ENCODE measurements around the gene ZNF283.
"Not testable (repeated sequence)": the region's sequence is repeated elsewhere in the genome, so short reads cannot be mapped to it uniquely, and the experiment has no call there.

The ZNF283 gene

DNA sequence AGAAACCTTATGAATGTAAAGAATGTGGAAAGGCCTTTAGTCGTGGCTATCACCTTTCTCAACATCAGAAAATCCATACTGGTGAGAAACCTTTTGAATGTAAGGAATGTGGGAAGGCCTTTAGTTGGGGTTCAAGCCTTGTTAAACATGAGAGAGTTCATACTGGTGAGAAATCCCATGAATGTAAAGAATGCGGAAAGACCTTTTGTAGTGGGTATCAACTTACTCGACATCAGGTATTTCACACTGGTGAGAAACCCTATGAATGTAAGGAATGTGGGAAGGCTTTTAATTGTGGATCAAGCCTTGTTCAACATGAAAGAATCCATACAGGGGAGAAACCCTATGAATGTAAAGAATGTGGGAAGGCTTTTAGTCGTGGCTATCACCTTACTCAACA is 20.8 kb downstream of the ZNF283 start:
- TF ChIP-seq, protein P1, sequence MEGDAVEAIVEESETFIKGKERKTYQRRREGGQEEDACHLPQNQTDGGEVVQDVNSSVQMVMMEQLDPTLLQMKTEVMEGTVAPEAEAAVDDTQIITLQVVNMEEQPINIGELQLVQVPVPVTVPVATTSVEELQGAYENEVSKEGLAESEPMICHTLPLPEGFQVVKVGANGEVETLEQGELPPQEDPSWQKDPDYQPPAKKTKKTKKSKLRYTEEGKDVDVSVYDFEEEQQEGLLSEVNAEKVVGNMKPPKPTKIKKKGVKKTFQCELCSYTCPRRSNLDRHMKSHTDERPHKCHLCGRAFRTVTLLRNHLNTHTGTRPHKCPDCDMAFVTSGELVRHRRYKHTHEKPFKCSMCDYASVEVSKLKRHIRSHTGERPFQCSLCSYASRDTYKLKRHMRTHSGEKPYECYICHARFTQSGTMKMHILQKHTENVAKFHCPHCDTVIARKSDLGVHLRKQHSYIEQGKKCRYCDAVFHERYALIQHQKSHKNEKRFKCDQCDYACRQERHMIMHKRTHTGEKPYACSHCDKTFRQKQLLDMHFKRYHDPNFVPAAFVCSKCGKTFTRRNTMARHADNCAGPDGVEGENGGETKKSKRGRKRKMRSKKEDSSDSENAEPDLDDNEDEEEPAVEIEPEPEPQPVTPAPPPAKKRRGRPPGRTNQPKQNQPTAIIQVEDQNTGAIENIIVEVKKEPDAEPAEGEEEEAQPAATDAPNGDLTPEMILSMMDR (IDR thresholded peaks at IDR 0.05; ENCODE audit: control extremely low read depth, extremely low read depth, low read depth, missing control alignments): no peak
- POLR2A ChIA-PET: no interaction called here
- DNase-seq (ENCODE audit: extremely low spot score): no peak

DNA sequence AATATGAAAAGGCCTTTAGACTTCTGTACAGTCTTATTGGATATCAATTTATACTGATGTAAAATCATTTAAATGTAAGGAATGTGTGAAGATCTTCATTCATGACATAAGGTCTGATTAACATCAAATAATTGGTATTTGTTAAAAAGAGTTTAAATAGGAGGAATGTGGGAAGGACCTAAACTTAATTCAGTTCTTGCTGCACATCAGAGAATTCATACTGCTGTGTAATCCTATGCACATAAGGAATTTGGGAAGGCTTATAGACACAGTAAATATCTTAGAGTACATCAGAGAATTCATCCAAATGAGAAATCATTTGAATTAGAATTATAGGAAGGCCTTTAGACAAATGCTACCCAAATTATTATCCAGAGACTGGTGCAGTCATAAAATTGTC is 21.7 kb downstream of the ZNF283 start:
- CTCF ChIA-PET: no interaction called here
- POLR2A ChIA-PET: no interaction called here
- no peak for DNase-seq (ENCODE audit: extremely low spot score)
- TF ChIP-seq, protein P1 (IDR thresholded peaks at IDR 0.05; ENCODE audit: control extremely low read depth, extremely low read depth, low read depth, missing control alignments): no peak

More for the DNA sequence above, 20.8 kb downstream of the ZNF283 start:
- CTCF ChIA-PET: no interaction called here

DNA sequence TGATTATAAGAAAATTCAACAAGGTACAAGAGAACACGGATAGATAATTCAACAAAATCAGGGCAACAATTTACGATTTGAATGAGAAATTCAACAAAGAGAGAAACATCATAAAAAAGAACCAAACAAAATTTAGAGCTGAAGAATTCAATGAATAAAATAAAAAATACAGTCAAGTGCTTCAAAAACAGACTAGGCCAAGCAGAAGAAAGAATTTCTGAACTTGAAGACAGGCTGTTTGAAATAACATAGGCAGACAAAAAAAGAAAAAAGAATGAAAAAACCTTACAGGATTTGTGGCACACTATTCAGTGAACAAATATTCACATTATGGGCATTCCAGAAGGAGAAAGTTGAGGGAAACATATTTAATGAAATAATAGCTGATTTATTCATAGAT is 31.1 kb downstream of the ZNF283 start:
- ChIA-PET POLR2A (no interaction called here), CTCF (no interaction called here)
- no peak for DNase-seq (ENCODE audit: extremely low spot score)
- TF ChIP-seq, protein P1 (IDR thresholded peaks at IDR 0.05; ENCODE audit: control extremely low read depth, extremely low read depth, low read depth, missing control alignments): no peak

GRCh38 chr19:43866923-43867322 is 39.8 kb downstream of the ZNF283 start:
- DNase-seq (ENCODE audit: extremely low spot score); CTCF ChIA-PET; POLR2A ChIA-PET: not testable (repeated sequence)

DNA sequence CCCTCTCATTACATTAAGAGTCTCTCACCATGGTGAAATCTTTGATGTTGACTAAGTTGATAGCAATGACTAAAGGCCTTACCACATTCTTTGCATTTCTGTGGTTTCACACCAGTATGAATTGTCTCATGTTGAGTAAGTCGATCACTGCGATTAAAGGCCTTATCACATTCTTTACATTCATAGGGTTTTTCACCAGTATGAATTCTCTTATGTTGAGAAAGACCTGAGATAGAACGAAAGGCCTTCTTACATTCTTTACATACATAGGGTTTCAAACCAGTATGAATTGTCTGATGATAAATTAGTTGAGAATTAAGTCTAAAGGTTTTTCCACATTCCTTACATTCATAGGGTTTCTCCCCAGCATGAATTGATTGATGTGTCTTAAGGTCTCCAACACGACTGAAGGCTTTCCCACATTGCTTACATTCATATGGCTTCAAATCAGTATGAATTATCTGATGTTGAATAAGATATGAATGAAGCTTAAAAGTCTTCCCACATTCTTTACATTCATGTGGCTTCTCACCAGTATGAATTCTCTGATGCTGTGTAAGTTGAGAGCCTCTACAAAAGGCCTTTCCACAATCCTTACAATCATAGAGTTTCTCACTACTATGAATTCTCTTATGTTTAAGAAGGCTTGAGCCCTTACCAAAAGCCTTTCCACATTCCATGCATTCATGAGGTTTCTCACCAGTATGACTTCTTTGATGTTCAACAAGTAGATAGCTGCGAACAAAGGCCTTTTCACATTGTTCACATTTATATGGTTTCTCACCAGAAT is 45.6 kb downstream of the ZNF283 start:
- POLR2A ChIA-PET: no interaction called here
- CTCF ChIA-PET: no interaction called here
- TF ChIP-seq, protein P1 (IDR thresholded peaks at IDR 0.05; ENCODE audit: control extremely low read depth, extremely low read depth, low read depth, missing control alignments): no peak
- DNase-seq (ENCODE audit: extremely low spot score): no peak

DNA sequence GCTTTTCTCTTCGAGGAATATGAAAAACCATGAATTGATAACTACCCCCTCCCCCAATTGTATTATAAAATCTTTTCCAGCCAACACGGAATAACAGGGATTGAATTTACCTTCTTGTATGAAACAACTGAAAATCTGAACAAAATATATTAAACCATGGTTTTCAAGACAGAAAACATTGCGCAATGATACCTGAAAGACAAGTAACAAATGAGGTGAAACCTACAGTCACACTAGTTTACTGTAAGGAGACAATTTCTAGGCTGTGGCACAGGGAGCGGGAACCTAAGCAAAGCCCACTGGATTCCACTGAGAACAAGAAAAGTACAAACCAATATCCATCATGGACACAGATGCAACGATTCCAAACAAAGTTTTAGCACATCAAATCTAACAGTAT is 53.4 kb downstream of the ZNF283 start:
- DNase-seq (ENCODE audit: extremely low spot score): no peak
- TF ChIP-seq, protein P1 (IDR thresholded peaks at IDR 0.05; ENCODE audit: control extremely low read depth, extremely low read depth, low read depth, missing control alignments): no peak
- ChIA-PET CTCF (no interaction called here), POLR2A (no interaction called here)

- ChIA-PET CTCF (no interaction called here), POLR2A (no interaction called here)
- TF ChIP-seq, protein P1 (IDR thresholded peaks at IDR 0.05; ENCODE audit: control extremely low read depth, extremely low read depth, low read depth, missing control alignments): no peak
- no peak for DNase-seq (ENCODE audit: extremely low spot score)
Observed at GRCh38 chr19:43883864-43884263, 56.7 kb downstream of the ZNF283 start, which contains the start of gene ZNF404. Gene ZNF404, minus strand, starts transcription at chr19:43883964.
